HEK293 (cell line): ENCODE data around the gene HTR4.

ENCODE experiments used
- CTCF ChIA-PET: fragments of 350-600 bp; formaldehyde crosslinking; extraction: SDS; loops from one replicate; lab custom pipeline; 2021; ENCODE audit warnings: antibody characterized with exemption; lab: Yijun Ruan, JAX
- POLR2A ChIA-PET: fragments of 300-600 bp; formaldehyde crosslinking; extraction: SDS; loops from one replicate; lab custom pipeline; 2020; ENCODE audit warnings: antibody characterized with exemption, inconsistent platforms; lab: Yijun Ruan, JAX
- H3K27ac ChIP-seq: fragments of 200-500 bp; sonication (Bioruptor generic); 2 replicates; pipeline ENCODE4 v1.5.1; 2014; ENCODE audit warnings: low read depth, low read length, control low read depth, inconsistent platforms; ENCODE audit errors: extremely low read depth
- H3K36me3 ChIP-seq, 2 experiments: fragments of 200-500 bp in 1 of 2; sonication (Bioruptor generic) in 1 of 2; 1 replicate in 1 of 2; 2 replicates in 1 of 2; pipeline ENCODE4 v1.5.1; 2014 to 2017; ENCODE audit warnings: inconsistent platforms in 2 of 2, low read length in 2 of 2; ENCODE audit not compliant: control insufficient read depth in 2 of 2, insufficient read depth in 1 of 2
- H3K4me1 ChIP-seq: fragments of 200-500 bp; sonication (Bioruptor generic); 2 replicates; pipeline ENCODE4 v1.5.1; 2014; ENCODE audit warnings: mild to moderate bottlenecking, low read length, inconsistent platforms; ENCODE audit not compliant: control insufficient read depth, insufficient read depth
- H3K4me3 ChIP-seq: 2 replicates; pipeline ENCODE4 v1.5.1; 2011; ENCODE audit warnings: low read depth, mild to moderate bottlenecking, control low read depth, low read length, moderate library complexity
- H3K9me3 ChIP-seq: fragments of 200-500 bp; sonication (Bioruptor generic); 2 replicates; pipeline ENCODE4 v1.5.1; 2014; ENCODE audit warnings: low read depth, low read length, inconsistent platforms; ENCODE audit not compliant: control insufficient read depth, insufficient read depth
- CTCF ChIP-seq: fragments of 450-650 bp; formaldehyde crosslinking; IDR thresholded peaks from 2 replicates; pipeline ENCODE4 v1.5.1; 2016; ENCODE audit warnings: missing biosample characterization, missing genetic modification characterization
- GLIS1 ChIP-seq: fragments of 450-650 bp; formaldehyde crosslinking; IDR thresholded peaks from 2 replicates; pipeline ENCODE4 v1.5.1; 2016; ENCODE audit warnings: missing biosample characterization, missing genetic modification characterization
- HOXC10 ChIP-seq: sonication (generic); formaldehyde crosslinking; IDR thresholded peaks from 2 replicates; pipeline ENCODE4 v1.8.1; 2023; ENCODE audit warnings: mild to moderate bottlenecking, missing genetic modification reagents
- INSM2 ChIP-seq: fragments of 450-650 bp; formaldehyde crosslinking; IDR thresholded peaks from 2 replicates; pipeline ENCODE4 v1.5.1; 2016; ENCODE audit warnings: missing biosample characterization, missing genetic modification characterization
- KLF10 ChIP-seq: fragments of 450-650 bp; IDR thresholded peaks from 2 replicates; pipeline ENCODE4 v1.5.1; 2018; ENCODE audit warnings: missing biosample characterization, mild to moderate bottlenecking, missing genetic modification characterization
- PRDM4 ChIP-seq: fragments of 450-650 bp; formaldehyde crosslinking; IDR thresholded peaks from 2 replicates; pipeline ENCODE4 v1.5.1; 2017; ENCODE audit warnings: missing biosample characterization, missing genetic modification characterization
- ZEB2 ChIP-seq: fragments of 450-650 bp; formaldehyde crosslinking; IDR thresholded peaks from 2 replicates; pipeline ENCODE4 v1.5.1; 2016; ENCODE audit warnings: missing biosample characterization, missing genetic modification characterization
- ZFHX2 ChIP-seq: fragments of 450-650 bp; formaldehyde crosslinking; conservative IDR thresholded peaks from 2 replicates; pipeline ENCODE4 v1.5.1; 2016; ENCODE audit warnings: missing biosample characterization, missing genetic modification characterization
- ZNF112 ChIP-seq: fragments of 450-650 bp; formaldehyde crosslinking; IDR thresholded peaks from 2 replicates; pipeline ENCODE4 v1.5.0; 2017; ENCODE audit warnings: missing biosample characterization, missing genetic modification characterization
- ZNF157 ChIP-seq: fragments of 450-650 bp; formaldehyde crosslinking; IDR thresholded peaks from 2 replicates; pipeline ENCODE4 v1.5.1; 2016; ENCODE audit warnings: missing biosample characterization, missing genetic modification characterization
- ZNF19 ChIP-seq: fragments of 450-650 bp; formaldehyde crosslinking; IDR thresholded peaks from 2 replicates; pipeline ENCODE4; 2016; ENCODE audit warnings: missing biosample characterization, missing genetic modification characterization, low read depth
- ZNF350 ChIP-seq: fragments of 450-650 bp; formaldehyde crosslinking; IDR thresholded peaks from 2 replicates; pipeline ENCODE4 v1.5.0; 2017; ENCODE audit warnings: missing biosample characterization, mild to moderate bottlenecking, missing genetic modification characterization
- ZNF501 ChIP-seq: fragments of 450-650 bp; formaldehyde crosslinking; IDR thresholded peaks from 2 replicates; pipeline ENCODE4 v1.5.1; 2016; ENCODE audit warnings: missing biosample characterization, missing genetic modification characterization
- ZNF670 ChIP-seq: fragments of 450-650 bp; formaldehyde crosslinking; IDR thresholded peaks from 2 replicates; pipeline ENCODE4 v1.5.1; 2016; ENCODE audit warnings: missing biosample characterization, missing genetic modification characterization, low read depth
- TF ChIP-seq, protein P1 (sequence below): fragments of 450-650 bp; formaldehyde crosslinking; IDR thresholded peaks from 2 replicates; pipeline ENCODE4 v1.5.1; 2016; ENCODE audit warnings: missing biosample characterization, missing genetic modification characterization

The HTR4 gene

DNA sequence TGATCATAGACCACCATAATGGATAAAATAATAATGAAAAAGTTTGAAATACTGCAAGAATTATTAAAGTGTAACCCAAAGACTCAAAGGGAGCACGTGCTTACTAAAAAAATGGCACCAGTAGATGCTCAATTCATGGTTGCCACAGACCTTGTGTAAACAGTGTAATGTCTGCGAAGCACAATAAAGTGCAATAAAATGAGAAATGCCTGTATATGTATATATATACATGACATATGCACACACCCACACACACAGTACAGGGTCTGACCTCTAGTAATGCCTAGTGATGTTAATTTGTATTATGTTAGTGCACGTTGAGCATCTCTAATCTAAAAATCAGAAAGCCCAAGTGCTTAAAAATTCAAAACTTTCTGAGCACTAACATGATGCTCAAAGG is 218.3 kb downstream of the HTR4 start (continued):
- no peak for TF ChIP-seq ZNF19 (tag by site-specific recombination)

DNA sequence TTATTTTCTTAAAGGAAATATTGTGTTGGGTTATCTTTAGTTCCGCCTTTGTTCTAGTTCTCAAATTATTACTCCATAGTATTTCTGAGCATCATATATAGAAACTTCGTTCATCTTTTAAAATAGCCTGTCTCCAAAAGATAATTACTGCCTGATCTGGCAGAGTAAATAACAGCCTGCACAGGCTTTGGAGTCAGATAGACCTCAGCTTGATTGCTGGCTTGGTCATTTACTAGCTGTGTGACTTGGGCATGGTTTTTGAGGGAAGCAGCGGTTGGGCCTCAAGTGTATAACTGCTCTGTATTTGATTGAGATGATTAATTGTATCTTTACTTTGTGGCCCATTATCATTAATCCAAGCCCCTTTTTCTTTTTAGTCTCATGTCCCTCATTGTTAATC is 220.5 kb downstream of the HTR4 start:
- POLR2A ChIA-PET, result no interaction called here
- CTCF ChIA-PET, result no interaction called here
- H3K36me3 ChIP-seq, result peaks cover 19 to 72% of the 10 kb centered on the region in 2 experiments

More for the DNA sequence above, 220.5 kb downstream of the HTR4 start:
- Histone ChIP-seq H3K9me3 (no peaks in the 10 kb centered on the region), H3K4me1 (no peaks in the 10 kb centered on the region), H3K4me3 (no peak overlapping the region), H3K27ac (no peak overlapping the region)
- no peak for TF ChIP-seq ZFHX2 (tag by site-specific recombination)
- TF ChIP-seq ZNF112, result no peak
- no peak for TF ChIP-seq ZNF670 (tag by site-specific recombination)
- no peak for TF ChIP-seq KLF10 (tag by site-specific recombination)
- TF ChIP-seq, protein P1, sequence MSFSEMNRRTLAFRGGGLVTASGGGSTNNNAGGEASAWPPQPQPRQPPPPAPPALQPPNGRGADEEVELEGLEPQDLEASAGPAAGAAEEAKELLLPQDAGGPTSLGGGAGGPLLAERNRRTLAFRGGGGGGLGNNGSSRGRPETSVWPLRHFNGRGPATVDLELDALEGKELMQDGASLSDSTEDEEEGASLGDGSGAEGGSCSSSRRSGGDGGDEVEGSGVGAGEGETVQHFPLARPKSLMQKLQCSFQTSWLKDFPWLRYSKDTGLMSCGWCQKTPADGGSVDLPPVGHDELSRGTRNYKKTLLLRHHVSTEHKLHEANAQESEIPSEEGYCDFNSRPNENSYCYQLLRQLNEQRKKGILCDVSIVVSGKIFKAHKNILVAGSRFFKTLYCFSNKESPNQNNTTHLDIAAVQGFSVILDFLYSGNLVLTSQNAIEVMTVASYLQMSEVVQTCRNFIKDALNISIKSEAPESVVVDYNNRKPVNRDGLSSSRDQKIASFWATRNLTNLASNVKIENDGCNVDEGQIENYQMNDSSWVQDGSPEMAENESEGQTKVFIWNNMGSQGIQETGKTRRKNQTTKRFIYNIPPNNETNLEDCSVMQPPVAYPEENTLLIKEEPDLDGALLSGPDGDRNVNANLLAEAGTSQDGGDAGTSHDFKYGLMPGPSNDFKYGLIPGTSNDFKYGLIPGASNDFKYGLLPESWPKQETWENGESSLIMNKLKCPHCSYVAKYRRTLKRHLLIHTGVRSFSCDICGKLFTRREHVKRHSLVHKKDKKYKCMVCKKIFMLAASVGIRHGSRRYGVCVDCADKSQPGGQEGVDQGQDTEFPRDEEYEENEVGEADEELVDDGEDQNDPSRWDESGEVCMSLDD (tag by site-specific recombination), result no peak
- no peak for TF ChIP-seq PRDM4 (tag by site-specific recombination)
- no peak for TF ChIP-seq GLIS1
- no peak for TF ChIP-seq INSM2
- TF ChIP-seq ZNF350 (tag by site-specific recombination), result no peak
- no peak for TF ChIP-seq ZNF157 (tag by site-specific recombination)
- no peak for TF ChIP-seq HOXC10
- no peak for TF ChIP-seq ZEB2 (tag by site-specific recombination)
- no peak for TF ChIP-seq ZNF501 (tag by site-specific recombination)
- TF ChIP-seq CTCF, result no peak
